ENCODE results near the gene GABARAP.

GRCh38 chr17:7224661-7225111, 17.6 kb downstream of the GABARAP start:
- TF ChIP-seq CTCF (conservative IDR thresholded peaks at IDR 0.05) (no peak), ZFX (IDR thresholded peaks at IDR 0.05) (no peak)
